ENCODE measurements around the gene GLI3. TPM values are rescaled to one million over a fixed set of nuclear protein-coding genes. Genes with fewer than 3 reads are reported as not detected.

Gene GLI3
- total and polyA plus RNA-seq, 9 donors = 7.6 to 25.2 (median 15.6) TPM

GRCh38 chr7:41930538-41931262 lies 306.3 kb downstream of the GLI3 start:
- no peak overlapping the region for H3K27ac ChIP-seq (ENCODE audit: low read length)
- no peaks in the 10 kb centered on the region for H3K9me3 ChIP-seq (replicated peaks; ENCODE audit: control insufficient read depth, low read depth, low read length)
- no peaks in the 10 kb centered on the region for H3K27me3 ChIP-seq (ENCODE audit: control insufficient read depth, insufficient read depth, low read length)
- H3K36me3 ChIP-seq (ENCODE audit: control insufficient read depth, insufficient read depth, low read length) = no peaks in the 10 kb centered on the region
- no peak overlapping the region for H3K4me3 ChIP-seq (ENCODE audit: low read length)
- no peak for DNase-seq
- no peaks in the 10 kb centered on the region for H3K4me1 ChIP-seq (ENCODE audit: control insufficient read depth, insufficient read depth, low read length)
- 92% methylated on average over 2 of the region's 4 CpGs for WGBS (ENCODE audit: insufficient coverage)

- H3K36me3 ChIP-seq (ENCODE audit: control insufficient read depth, insufficient read depth, low read length) = no peaks in the 10 kb centered on the region
- H3K4me1 ChIP-seq (ENCODE audit: control insufficient read depth, insufficient read depth, low read length) = no peaks in the 10 kb centered on the region
- H3K27ac ChIP-seq (ENCODE audit: low read length) = no peak overlapping the region
- H3K27me3 ChIP-seq (ENCODE audit: control insufficient read depth, insufficient read depth, low read length) = no peaks in the 10 kb centered on the region
- H3K9me3 ChIP-seq (replicated peaks; ENCODE audit: control insufficient read depth, low read depth, low read length) = no peaks in the 10 kb centered on the region
- no peak overlapping the region for H3K4me3 ChIP-seq (ENCODE audit: low read length)
- WGBS (ENCODE audit: insufficient coverage) = no CpG with 5 or more reads among the region's 1 CpG
- DNase-seq = no peak
These were observed 308.2 kb downstream of the GLI3 start for GRCh38 chr7:41928781-41929180.

- WGBS (ENCODE audit: insufficient coverage) = no CpG with 5 or more reads among the region's 1 CpG
- Histone ChIP-seq H3K36me3 (ENCODE audit: control insufficient read depth, insufficient read depth, low read length) (no peaks in the 10 kb centered on the region), H3K27ac (ENCODE audit: low read length) (no peak overlapping the region), H3K27me3 (ENCODE audit: control insufficient read depth, insufficient read depth, low read length) (no peaks in the 10 kb centered on the region), H3K4me1 (ENCODE audit: control insufficient read depth, insufficient read depth, low read length) (no peaks in the 10 kb centered on the region), H3K4me3 (ENCODE audit: low read length) (no peak overlapping the region), H3K9me3 (replicated peaks; ENCODE audit: control insufficient read depth, low read depth, low read length) (no peaks in the 10 kb centered on the region)
- DNase-seq = no peak
These were observed 308.8 kb downstream of the GLI3 start for GRCh38 chr7:41928166-41928565.

- 98% methylated on average over 6 of the region's 6 CpGs for WGBS (ENCODE audit: insufficient coverage)
- no peak overlapping the region for H3K4me3 ChIP-seq (ENCODE audit: low read length)
- no peaks in the 10 kb centered on the region for H3K27me3 ChIP-seq (ENCODE audit: control insufficient read depth, insufficient read depth, low read length)
- H3K27ac ChIP-seq (ENCODE audit: low read length) = no peak overlapping the region
- H3K36me3 ChIP-seq (ENCODE audit: control insufficient read depth, insufficient read depth, low read length) = no peaks in the 10 kb centered on the region
- no peaks in the 10 kb centered on the region for H3K9me3 ChIP-seq (replicated peaks; ENCODE audit: control insufficient read depth, low read depth, low read length)
- no peaks in the 10 kb centered on the region for H3K4me1 ChIP-seq (ENCODE audit: control insufficient read depth, insufficient read depth, low read length)
- no peak for DNase-seq
These were observed 309.6 kb downstream of the GLI3 start for GRCh38 chr7:41927380-41927779.

GRCh38 chr7:41925946-41926345 lies 311.1 kb downstream of the GLI3 start:
- Histone ChIP-seq H3K9me3 (replicated peaks; ENCODE audit: control insufficient read depth, low read depth, low read length) (no peaks in the 10 kb centered on the region), H3K4me1 (ENCODE audit: control insufficient read depth, insufficient read depth, low read length) (no peaks in the 10 kb centered on the region), H3K27me3 (ENCODE audit: control insufficient read depth, insufficient read depth, low read length) (no peaks in the 10 kb centered on the region), H3K27ac (ENCODE audit: low read length) (no peak overlapping the region), H3K4me3 (ENCODE audit: low read length) (no peak overlapping the region), H3K36me3 (ENCODE audit: control insufficient read depth, insufficient read depth, low read length) (no peaks in the 10 kb centered on the region)
- 80% methylated on average over 1 of the region's 3 CpGs for WGBS (ENCODE audit: insufficient coverage)
- DNase-seq = peak; percentile 35

- WGBS (ENCODE audit: insufficient coverage) = 91% methylated on average over 6 of the region's 9 CpGs
- no peak for DNase-seq
- H3K9me3 ChIP-seq (replicated peaks; ENCODE audit: control insufficient read depth, low read depth, low read length) = no peaks in the 10 kb centered on the region
- H3K4me1 ChIP-seq (ENCODE audit: control insufficient read depth, insufficient read depth, low read length) = no peaks in the 10 kb centered on the region
- H3K36me3 ChIP-seq (ENCODE audit: control insufficient read depth, insufficient read depth, low read length) = no peaks in the 10 kb centered on the region
- H3K27me3 ChIP-seq (ENCODE audit: control insufficient read depth, insufficient read depth, low read length) = no peaks in the 10 kb centered on the region
- no peak overlapping the region for H3K4me3 ChIP-seq (ENCODE audit: low read length)
- H3K27ac ChIP-seq (ENCODE audit: low read length) = no peak overlapping the region
These were observed 312.2 kb downstream of the GLI3 start for GRCh38 chr7:41924796-41925195.

GRCh38 chr7:41922373-41922772 lies 314.6 kb downstream of the GLI3 start:
- 78% methylated on average over 2 of the region's 2 CpGs for WGBS (ENCODE audit: insufficient coverage)
- Histone ChIP-seq H3K4me3 (ENCODE audit: low read length) (no peak overlapping the region), H3K36me3 (ENCODE audit: control insufficient read depth, insufficient read depth, low read length) (no peaks in the 10 kb centered on the region), H3K4me1 (ENCODE audit: control insufficient read depth, insufficient read depth, low read length) (no peaks in the 10 kb centered on the region), H3K27ac (ENCODE audit: low read length) (no peak overlapping the region), H3K9me3 (replicated peaks; ENCODE audit: control insufficient read depth, low read depth, low read length) (no peaks in the 10 kb centered on the region), H3K27me3 (ENCODE audit: control insufficient read depth, insufficient read depth, low read length) (no peaks in the 10 kb centered on the region)
- no peak for DNase-seq

GRCh38 chr7:41921453-41921981 lies 315.5 kb downstream of the GLI3 start:
- Histone ChIP-seq H3K4me1 (ENCODE audit: control insufficient read depth, insufficient read depth, low read length) (peaks cover 4% of the 10 kb centered on the region), H3K36me3 (ENCODE audit: control insufficient read depth, insufficient read depth, low read length) (no peaks in the 10 kb centered on the region), H3K27me3 (ENCODE audit: control insufficient read depth, insufficient read depth, low read length) (no peaks in the 10 kb centered on the region), H3K27ac (ENCODE audit: low read length) (no peak overlapping the region), H3K9me3 (replicated peaks; ENCODE audit: control insufficient read depth, low read depth, low read length) (no peaks in the 10 kb centered on the region), H3K4me3 (ENCODE audit: low read length) (no peak overlapping the region)
- DNase-seq = no peak
- no CpG with 5 or more reads among the region's 3 CpGs for WGBS (ENCODE audit: insufficient coverage)

GRCh38 chr7:41918597-41918996 lies 318.4 kb downstream of the GLI3 start:
- no peak for DNase-seq
- Histone ChIP-seq H3K4me3 (ENCODE audit: low read length) (no peak overlapping the region), H3K27ac (ENCODE audit: low read length) (no peak overlapping the region), H3K4me1 (ENCODE audit: control insufficient read depth, insufficient read depth, low read length) (peaks cover 7% of the 10 kb centered on the region), H3K36me3 (ENCODE audit: control insufficient read depth, insufficient read depth, low read length) (no peaks in the 10 kb centered on the region), H3K9me3 (replicated peaks; ENCODE audit: control insufficient read depth, low read depth, low read length) (no peaks in the 10 kb centered on the region), H3K27me3 (ENCODE audit: control insufficient read depth, insufficient read depth, low read length) (no peaks in the 10 kb centered on the region)
- WGBS (ENCODE audit: insufficient coverage) = 73% methylated on average over 2 of the region's 5 CpGs

- Histone ChIP-seq H3K4me1 (ENCODE audit: control insufficient read depth, insufficient read depth, low read length) (peaks cover 7% of the 10 kb centered on the region), H3K27ac (ENCODE audit: low read length) (no peak overlapping the region), H3K4me3 (ENCODE audit: low read length) (no peak overlapping the region), H3K36me3 (ENCODE audit: control insufficient read depth, insufficient read depth, low read length) (no peaks in the 10 kb centered on the region), H3K9me3 (replicated peaks; ENCODE audit: control insufficient read depth, low read depth, low read length) (no peaks in the 10 kb centered on the region), H3K27me3 (ENCODE audit: control insufficient read depth, insufficient read depth, low read length) (no peaks in the 10 kb centered on the region)
- DNase-seq = peak; percentile 80
- no CpG with 5 or more reads among the region's 5 CpGs for WGBS (ENCODE audit: insufficient coverage)
These were observed 320.5 kb downstream of the GLI3 start for GRCh38 chr7:41916450-41916927.
